HT1080 (cell line): ENCODE measurements around the gene SRPX2. TPM values are rescaled to one million over a fixed set of nuclear protein-coding genes. Genes with fewer than 3 reads are reported as not detected.

ENCODE experiments used
- DNase-seq: peaks from one replicate; pipeline ENCODE4 v3.0.0-alpha.2; 2015; ENCODE audit warnings: low read depth
- polyA plus RNA-seq, 2 experiments: library from polyadenylated mRNA; depleted of rRNA; stranded (reverse); fragments of >200 nt; gene quantifications; 2 replicates each; pipeline ENCODE4 v1.2.3, GENCODE V29; 2015
- total RNA-seq: library from RNA; depleted of rRNA; stranded (reverse); fragments of >200 nt; shearing (Covaris generic); gene quantifications from 2 replicates; pipeline ENCODE4 v1.2.3, GENCODE V29; 2014; rRNA removed

SRPX2 gene, protein sequence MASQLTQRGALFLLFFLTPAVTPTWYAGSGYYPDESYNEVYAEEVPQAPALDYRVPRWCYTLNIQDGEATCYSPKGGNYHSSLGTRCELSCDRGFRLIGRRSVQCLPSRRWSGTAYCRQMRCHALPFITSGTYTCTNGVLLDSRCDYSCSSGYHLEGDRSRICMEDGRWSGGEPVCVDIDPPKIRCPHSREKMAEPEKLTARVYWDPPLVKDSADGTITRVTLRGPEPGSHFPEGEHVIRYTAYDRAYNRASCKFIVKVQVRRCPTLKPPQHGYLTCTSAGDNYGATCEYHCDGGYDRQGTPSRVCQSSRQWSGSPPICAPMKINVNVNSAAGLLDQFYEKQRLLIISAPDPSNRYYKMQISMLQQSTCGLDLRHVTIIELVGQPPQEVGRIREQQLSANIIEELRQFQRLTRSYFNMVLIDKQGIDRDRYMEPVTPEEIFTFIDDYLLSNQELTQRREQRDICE
- total RNA-seq, result 10.3 and 13.0 TPM in 2 replicates
- 9.3 and 11.4 TPM in 2 replicates for polyA plus RNA-seq (2015; cell fraction: cytosol; rRNA removed)
- 40.4 and 42.3 TPM in 2 replicates for polyA plus RNA-seq (2015; cell fraction: nucleus; rRNA removed)

DNA sequence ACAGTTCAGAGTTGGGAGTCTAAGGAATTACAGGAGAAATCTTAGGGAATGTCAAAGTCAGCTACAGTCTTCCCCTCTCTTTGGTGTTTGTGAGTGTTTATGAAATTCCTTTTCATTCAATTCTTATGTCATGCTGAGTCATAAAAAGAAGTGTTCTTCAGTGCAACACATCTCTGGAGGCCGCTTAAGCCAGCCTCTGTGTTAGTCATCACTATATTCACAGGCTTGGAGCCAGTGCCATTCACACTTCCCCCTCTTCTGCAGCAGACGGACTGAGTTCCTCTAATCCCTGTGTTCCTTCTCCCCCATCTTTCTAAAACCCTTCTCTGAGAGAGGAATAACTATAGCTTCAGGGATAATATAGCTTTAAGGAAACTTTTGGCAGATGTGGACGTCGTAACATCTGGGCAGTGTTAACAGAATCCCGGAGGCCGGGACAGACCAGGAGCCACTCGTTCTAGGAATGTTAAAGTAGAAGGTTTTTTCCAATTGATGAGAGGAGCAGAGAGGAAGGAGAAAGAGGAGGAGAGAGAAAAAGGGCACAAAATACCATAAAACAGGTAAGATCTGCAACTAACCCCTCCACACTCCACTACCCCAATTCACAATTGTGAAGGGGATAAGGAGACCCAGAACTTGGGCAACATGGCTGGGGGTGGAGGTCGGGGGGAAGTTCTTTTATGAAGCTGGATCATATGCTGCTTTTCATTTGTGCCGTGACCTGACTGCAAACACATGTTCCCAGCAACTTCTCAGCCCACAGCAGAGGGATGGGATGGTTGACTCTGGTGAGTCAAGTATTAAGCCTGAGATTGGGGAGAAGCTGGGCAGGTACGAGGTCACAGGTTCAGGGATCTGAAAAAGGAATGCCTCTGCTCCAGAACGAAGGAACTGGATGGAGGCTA lies at the start of gene SRPX2:
TSS of gene SRPX2 (plus strand) at position 244 of the 905 bp plus-strand sequence. CDS start 2,124 bp downstream, outside the sequence.
- peak; percentile 91 for DNase-seq

DNA sequence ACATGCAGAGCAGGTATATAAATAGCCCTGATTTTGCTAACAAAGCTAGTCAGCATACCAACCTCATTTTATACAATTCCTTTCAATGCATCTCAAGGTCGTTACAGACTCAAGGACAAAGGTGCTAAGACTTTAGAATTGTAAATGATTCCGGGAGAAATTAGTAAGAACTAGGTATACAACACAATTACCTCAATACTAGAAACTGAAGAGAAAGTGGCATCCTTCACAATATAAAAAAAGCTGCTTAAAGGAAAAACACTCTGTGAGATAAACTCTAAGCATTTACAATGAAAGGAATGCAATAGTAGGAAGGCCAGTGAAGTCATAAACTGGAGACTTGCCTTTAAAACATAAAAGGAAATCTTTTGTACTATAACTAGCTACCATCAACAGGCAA lies 47.4 kb upstream of the SRPX2 start:
- no peak for DNase-seq

DNA sequence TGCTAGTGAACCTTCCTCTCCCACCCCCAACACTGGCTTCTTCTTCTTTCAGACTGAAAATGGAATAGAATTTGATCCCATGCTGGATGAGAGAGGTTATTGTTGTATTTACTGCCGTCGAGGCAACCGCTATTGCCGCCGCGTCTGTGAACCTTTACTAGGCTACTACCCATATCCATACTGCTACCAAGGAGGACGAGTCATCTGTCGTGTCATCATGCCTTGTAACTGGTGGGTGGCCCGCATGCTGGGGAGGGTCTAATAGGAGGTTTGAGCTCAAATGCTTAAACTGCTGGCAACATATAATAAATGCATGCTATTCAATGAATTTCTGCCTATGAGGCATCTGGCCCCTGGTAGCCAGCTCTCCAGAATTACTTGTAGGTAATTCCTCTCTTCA lies 44.5 kb upstream of the SRPX2 start:
- DNase-seq, result no peak

DNA sequence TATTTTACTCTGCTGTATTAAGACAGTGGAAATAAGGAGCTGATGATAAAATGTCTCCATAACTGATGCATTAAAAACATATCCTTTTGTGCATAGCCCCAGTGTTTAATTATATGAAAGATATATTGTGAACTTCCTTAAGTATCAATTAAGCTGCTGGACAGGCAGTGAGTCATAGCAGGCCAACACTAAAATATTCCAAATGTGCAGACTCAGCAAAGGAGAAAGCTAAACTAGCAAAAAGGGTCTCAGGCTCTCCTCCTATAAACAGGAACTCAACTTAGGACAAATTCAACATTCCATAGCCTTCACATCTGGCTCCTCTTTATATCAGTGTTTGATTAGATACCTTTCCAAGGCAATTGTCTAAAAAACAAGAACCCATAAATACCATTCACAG lies 43.7 kb upstream of the SRPX2 start:
- no peak for DNase-seq

DNA sequence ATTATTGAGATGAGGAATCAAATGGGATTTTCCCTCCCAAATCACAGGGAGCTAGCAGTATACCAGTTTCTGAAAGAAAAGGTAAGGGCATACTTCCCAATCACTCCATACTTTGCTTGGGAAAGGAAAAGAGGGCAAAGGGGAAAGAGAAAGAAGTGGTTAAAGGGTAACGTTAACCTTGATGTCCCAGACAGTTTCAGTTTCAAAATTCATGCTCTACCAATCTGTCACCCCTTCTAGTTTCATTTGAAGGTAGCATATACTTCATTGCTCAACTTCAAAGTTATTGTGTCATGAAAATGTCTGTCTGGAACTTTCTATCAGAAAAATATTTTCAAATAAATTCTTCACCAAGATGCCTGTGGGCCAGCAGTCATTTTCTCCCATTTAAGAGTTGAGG lies 43.2 kb upstream of the SRPX2 start:
- no peak for DNase-seq

DNA sequence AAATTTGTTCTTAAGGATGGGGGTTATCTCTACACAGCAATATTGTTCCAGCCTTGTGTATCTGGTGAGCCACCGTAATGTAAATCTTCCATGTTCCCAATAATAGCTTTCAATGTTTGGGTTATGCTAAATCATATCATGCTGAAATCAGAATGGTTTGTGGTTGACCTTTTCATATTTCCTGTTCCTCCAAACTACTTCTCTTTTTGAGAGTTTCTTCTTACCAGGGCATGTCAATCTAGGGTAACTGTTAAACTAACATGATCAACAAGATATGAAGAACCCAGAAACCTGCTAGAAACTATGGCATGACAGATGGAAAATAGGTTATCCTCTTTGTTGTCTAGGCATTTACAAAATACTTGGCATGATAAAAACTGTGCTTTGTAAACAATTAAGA lies 37.2 kb upstream of the SRPX2 start:
- DNase-seq, result no peak

DNA sequence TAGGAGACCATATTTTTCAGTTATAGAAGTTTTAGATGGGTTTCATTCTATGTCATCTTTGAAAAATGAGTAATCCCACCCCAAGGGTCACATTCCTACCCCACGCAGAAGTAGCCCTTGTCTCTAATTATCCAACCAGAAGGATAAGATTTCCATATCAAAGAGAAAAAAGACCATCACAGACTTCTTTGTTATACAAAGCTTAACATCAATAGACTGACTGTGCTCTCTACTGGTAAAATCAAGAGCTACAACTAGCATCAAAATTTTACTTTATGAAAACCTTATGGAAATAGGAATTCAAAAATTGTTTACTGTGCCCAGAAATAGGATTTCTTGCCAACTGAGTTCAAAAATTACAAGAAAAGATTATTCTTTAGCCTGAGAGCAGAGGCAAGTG lies 34.4 kb upstream of the SRPX2 start:
- DNase-seq, result no peak

DNA sequence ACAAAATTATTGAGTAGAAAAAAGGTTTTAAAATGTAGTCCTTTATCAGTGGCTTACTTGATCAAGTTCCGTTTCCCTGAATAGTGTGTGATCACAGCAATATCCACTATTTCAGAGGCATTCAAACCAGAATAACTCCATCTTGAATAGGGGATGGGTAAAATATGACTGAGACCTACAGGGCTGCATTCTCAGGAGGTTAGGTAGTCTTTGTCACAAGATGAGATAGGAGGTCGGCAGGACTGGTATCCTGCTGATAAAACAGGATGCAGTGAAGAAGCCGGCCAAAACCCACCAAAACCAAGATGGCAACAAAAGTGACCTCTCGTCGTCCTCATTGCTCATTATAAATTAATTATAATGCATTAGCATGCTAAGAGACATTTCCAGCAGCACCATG lies 32.0 kb upstream of the SRPX2 start:
- no peak for DNase-seq

DNA sequence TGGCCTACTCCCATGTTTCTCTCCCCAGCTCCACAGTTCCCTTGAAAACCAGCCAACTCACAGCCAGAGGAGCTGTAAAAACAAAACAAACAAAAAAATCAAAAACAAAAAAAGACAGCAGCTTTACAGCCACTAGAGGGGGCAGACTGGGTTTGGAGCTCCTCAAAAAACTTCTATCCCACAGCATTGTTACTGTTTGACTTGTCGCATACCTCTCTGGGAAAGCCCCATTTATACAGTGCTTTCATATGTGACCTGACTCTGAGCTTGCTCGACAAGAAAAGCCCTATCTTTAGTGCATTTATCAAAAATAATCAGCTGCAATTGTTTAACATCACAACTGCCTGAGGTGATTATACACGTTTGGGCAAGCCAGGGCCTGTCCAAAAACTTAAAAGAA lies 29.0 kb upstream of the SRPX2 start:
- peak; percentile 71 for DNase-seq

DNA sequence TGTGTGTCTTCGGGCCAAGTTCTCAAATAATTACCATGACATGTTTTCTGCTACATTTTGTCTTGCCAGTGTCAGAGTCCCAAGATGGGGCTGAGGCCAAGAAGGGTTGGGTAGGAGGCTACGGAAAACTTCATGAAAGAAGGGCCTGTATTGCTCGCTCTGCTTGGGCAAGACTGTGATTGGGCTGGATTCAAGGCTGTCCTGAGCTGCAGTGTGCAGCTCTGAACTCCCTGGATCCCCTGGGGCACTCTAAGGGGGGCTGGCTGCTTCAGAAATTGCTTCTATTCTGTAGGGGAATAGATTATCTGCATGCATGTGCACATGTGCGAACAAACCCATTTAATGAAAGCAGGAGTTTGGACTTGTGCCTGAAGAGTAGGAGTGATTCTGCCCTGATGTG lies 21.0 kb upstream of the SRPX2 start:
- DNase-seq, result no peak

DNA sequence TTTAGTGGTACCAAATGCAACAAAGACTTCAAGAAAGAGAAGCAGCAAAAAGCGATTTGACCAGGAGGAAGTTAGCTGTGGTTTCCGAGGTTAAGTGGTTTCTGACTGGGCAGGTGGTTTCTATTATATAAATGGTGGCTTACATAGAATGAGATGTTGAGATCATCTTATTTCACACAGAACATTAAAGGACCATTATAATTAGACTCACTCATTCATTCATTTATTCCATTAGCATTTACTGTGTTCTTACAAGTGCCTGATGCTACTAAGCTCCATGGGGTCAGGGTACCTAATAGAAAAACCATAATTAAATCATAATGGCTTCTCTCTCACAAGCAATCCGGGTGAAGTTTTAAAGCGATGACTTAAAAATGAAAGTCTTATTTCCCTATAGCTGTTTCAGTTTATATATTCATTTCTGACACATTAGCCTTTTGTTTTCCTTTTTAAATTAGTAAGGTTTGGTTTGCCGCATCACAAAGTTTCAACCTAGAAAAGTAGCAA lies 18.0 kb upstream of the SRPX2 start:
- peak; percentile 5 for DNase-seq

DNA sequence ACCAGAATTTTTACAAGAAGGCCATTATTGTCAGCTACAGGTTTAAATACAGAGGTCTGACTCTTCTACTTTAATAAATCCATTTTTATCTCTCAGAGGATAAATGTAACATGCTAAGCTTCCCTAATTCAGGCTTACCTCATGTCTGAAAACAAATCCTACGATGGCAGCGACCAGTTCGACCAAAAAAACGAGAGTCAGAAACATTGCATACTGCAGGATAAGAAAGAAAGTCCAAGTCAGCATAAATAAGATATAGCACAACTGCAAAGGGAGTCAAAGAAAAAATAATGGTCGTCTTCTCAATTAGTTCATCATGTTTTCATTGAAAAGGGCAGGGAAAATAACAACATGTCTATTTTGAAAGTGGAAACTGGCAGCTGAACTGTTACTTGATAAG lies 9.0 kb upstream of the SRPX2 start:
- DNase-seq, result no peak

DNA sequence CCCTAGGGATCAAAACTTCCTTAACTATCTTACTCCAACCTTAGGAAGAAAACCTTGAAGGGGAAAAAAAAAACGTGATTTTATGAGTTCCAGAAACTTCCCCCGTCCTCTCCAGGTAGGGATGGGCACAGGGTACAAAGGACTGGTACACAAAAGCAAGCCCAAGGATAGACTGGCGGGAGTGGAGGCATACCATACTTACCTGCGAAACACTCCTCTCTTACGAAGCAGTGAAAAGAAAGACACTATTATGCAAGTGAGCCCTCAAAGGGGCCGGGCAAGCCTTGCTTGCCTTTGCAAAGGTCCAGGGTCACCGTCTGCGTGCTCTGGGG lies 8.0 kb upstream of the SRPX2 start:
- DNase-seq, result no peak

DNA sequence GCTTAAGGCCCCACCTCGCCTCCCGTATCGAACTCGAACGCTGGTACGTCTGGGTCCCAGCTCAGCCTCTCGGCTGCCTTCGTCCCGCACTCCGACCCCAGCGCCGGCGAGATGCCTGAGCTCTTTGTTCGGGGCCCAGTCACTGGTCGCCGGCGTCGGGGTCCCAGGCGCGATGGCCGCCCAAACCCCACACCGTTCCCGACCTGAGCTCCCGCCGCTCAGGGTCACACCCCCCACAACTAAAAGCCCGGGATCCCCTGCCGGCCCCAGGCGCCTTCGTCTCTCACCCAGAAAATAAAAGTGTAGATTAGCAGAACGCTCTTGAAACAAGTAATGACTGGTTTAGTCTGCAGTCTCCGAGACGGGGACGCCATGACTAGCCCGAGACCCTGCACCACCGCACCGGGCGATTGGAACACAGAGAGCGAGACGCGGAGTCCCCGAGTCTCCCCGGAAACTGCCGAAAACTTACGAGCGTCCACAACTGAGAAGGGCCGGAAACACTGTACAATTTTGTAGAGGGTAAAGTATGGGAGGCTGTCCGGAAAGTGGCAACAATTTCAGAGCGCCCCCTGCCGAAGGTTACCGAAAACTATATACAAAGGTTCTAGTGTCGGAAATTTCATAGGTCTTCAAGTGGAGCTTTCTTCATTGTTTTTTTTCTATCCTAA lies 7.5 kb upstream of the SRPX2 start, which contains the start of gene TSPAN6:
TSS of gene TSPAN6 (minus strand) at position 486 of the 671 bp plus-strand sequence. CDS start at position 374, 112 bp downstream.
- peak; percentile 94 for DNase-seq

DNA sequence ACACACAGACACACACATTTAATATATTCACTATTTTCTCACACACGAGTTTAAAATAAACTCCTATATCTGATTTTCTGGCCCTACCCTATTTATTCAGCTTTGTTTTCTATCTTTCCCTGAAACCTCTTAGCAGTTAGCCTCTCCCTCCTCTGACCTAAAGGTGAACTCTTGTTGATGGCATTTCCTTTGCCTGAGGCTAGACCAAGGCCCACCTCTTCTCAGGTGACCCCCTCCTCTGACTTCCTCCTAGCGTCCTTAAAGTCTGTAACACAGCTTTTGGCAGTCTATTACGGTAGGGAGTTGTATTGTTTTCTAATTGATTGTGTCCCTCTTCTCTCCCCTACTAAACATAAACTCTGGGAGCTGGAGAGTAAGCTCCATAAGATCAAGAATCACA lies 1.7 kb upstream of the SRPX2 start:
- no peak for DNase-seq

DNA sequence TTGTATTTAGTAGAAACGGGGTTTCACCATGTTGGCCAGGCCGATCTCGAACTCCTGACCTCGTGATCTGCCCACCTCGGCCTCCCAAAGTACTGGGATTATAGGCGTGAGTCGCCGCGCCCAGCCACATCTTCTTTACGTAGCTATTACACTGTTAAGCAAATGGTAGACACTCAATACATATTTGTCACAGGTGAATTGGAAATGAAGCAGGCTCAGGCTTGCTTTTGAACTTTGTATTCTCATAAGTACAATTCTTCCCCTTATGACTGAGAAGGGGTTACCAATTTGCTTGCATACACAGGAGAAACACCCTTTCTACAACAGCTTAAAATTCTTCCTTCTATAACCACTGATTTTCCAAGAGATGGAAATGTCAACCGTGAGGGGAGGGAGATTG lies 787 bp upstream of the SRPX2 start:
- no peak for DNase-seq

DNA sequence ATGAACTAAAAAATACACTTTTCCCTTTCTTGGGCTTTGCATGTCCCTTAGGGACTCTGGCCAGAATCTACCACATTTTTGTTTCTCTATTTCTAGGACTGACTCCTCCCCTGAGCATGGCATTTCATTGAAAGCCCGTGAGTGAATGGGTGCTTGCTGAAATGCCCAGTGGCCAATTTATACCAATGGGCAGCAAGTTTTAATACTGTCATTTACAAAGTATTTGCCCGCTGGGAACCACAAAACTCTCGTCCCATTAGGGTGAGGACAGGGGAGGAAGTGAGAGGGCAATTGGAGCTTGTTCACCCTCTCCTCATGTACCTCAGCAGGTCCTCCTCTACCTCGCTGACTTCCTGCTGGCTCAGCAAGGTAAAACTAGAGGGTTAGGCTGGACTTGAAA lies 1.1 kb downstream of the SRPX2 start:
- peak; percentile 37 for DNase-seq

DNA sequence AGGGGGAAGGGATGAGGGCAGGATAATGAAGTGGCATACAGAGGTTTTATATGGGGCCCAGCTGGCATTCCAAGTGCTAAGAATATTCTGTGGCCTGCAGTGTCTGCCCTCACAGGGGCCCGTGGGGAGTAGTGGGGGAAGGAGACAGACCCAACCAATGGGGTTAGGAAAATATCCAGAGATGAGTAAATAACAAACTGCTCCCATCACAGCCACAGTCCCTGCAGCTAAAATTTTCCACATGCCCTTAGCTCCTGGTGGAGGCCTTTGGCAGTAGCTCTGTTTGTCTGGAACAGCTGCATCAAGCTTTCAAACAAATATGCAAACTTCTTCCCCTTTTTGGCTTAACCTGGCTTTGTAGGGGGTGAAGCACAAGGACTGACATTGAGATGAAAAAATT lies 3.1 kb downstream of the SRPX2 start:
- DNase-seq, result no peak

DNA sequence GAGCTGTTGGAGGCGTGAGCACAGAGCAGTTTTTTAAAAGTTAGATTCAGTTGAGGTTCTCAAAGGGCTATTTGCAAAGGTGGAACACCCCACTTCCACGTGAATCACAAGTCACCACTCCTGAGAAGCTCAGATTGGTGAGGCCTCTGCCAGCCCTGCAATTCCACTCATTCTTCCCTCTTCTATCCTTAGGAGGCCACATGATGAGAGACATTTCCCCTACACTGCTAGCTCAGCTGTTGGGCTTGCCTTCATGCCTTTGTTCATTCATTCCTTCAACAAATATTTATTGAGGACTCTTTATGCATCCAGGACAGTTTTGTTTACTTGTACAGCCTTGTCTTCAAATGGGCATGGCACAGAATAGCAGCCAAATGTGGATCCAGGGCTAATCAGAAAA lies 3.7 kb downstream of the SRPX2 start:
- no peak for DNase-seq

DNA sequence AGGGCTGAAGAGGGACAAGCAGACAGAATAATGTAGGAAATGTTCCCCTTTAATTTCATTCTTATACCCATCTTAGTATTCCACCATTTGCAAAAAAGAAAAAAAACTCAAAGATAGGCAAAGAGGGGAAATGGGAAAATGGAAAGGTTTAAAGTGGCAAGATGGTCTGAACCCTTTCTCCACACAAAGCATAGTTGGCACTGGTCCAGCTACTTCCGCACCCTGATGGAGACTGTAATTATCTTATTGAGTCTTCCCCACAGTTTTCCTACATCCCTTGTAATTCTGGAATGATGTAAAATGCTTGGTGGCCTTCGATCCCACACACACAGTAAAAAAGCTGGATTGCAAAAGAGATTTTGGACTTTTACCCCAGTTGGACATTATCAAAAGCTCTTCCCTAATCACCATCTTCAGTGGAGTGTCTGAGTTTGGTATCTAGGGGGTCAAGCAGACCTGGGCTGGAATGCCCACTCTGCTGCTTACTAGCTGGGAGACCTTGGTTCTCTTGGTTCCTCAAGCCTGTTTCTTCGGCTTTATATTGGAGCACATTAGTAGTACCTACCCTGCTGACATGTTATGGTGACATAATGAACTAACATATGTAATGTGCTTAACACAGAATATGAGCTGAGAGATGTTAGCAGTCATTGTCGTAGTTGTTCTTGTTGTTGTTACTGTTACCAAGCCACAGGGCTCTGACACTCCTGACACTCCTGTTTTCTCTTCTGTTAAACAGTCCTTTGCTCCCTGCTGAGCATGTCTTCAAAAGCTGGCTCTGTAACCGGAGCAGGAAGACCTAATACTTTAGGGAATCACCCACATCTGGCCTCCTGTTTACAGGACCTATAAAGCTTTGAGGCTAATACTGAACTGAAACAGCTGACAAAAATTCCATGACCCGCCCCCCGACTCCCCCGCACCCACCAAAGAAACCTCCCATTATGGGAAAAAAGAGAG lies 4.7 kb downstream of the SRPX2 start:
- DNase-seq, result no peak
